GM19240 (cell line): ENCODE measurements around the gene RBM44.
"Not testable (repeated sequence)": the region's sequence is repeated elsewhere in the genome, so short reads cannot be mapped to it uniquely, and the experiment has no call there.

Experiments
- DNase-seq: peaks from one replicate; pipeline ENCODE4 v3.0.0; 2011; ENCODE audit warnings: low spot score; ENCODE audit not compliant: insufficient read length

Gene RBM44, protein sequence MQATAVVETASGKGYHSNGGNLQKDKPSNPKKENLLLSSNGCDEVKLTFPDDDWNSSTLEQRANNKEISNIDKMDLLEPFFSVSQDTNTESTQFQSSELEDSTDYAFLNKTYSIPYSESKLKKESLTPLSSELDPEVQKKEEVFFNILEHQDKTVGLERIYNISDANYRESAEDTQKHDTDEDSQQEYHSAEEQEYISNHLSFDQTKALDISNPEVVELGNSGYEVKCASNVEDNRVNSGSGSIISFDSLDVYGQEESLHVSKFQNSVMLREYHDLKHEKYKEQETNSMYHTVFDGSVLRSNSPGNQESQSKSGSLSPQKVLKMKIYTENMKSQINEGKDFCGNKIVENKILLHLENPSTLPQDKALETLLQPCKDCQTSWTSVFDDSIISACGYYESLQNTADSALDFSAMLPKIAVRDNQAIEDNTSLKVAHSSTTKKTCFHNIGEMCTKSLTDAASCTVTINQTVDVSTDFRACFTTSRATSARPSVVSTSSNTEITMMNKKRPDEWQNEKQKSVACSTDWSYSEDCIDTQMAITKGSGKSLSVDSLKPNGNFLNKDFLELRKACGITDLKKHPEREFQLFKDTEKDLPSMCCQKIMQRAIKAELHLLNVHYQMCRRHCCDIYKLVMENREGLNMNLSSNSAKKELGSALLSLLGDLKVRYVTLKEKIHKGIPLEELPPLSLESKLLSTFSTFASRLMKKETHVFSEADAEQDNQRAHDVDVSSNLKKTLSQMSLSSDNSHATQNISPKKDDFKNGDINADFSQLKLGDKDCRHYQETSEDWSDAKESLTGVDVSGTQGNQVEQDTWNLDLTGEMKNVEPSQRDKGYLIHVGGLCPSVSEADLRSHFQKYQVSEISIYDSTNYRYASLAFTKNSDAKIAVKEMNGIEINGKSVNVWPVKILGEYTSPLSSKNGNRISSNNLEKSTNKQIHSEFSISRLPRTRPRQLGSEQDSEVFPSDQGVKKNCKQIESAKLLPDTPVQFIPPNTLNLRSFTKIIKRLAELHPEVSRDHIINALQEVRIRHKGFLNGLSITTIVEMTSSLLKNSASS

DNA sequence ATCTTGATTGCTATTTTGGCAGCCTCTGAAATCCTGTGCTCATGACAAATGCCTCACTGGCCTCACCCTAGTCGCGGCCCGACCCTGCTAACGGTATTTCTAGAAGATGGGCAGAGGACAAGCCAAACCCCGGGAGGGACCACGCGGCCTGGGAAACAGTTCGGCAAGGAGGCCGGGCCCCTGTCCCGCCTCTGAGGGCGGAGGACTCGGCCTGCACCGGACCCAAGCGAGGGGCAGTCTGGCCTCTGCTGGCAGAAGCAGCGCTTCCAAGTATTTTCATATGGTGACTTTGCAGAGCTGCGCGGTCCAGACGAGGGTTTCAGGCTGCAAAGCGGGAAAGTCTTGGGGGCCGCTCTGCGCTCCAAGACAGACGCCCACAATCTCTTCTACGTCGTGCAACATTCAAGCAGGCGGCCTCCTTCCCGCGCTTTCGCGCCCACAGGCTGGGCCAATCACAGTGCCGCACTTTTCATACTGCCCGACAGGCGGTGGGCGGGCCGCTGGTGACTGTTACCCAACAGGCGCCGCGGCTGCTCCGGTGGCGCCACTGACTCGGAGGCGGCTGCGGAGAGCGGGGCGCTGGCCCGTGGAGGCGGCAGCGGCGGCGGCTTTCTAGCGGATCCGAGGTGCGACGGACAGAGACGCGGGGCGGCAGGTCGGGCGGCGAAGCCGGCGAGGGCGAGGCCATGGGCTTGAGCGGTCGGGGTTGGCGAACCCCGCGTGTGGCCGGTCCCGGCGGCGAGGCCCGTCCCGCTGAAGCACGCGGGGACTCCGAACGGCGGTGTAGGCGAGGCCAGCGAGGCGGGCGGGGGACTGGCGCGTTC, at the start of gene RBM44:
RBM44 (plus strand) TSS at position 544 of the 824 bp plus-strand sequence. CDS start 14,831 bp downstream, outside the sequence.
- no peak for DNase-seq

DNA sequence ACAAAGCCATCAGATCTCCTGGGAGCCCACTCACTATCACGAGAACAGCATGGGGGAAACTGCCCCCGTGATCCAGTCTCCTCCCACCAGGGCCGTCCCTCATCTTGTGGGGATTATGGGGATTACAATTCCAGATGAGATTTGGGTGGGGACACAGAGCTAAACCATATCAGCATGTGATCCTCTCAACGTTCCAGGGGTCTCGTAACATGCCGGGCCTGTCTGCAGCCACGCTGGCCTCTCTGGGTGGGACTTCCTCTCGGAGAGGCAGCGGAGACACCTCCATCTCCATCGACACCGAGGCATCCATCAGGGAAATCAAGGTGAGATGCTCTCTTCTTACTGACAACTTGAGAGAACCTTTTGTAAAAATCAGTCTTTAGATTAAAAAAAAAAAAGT, 49.6 kb upstream of the RBM44 start:
- no peak for DNase-seq

DNA sequence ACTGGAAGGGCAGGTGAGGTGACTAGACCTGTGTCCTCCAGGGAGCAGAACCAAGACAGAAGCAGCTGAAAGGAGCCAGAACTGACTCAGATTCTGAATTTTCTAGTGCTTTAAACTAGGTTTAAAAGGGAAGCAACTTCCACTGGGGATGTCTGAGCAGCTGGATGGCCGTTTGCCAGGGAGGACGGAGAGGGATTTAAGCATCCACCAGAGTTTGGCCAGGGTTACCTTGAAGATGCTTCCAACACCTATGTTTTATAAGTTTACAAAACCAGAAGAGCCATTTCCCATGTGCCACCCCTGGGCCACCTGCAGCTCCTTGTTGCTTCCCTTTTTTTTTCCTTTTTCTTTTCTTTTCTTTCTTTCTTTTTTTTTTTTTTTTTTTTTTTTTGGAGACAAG, 48.6 kb upstream of the RBM44 start:
- no peak for DNase-seq

DNA sequence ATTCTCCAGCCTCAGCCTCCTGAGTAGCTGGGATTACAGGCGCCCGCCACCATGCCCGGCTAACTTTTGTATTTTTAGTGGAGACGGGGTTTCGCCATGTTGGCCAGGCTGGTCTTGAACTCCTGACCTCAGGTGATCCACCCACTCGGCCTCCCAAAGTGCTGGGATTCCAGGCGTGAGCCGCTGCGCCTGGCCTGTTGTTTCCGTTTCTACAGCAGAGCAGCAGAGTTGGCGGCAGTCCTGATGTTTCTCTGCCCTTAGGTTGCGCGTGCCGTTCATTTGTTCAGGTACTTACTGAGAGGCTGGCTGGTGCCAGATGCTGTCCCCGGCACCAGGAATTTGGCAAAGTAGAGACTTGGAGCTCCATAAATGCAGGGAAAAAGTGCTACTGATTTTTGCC, 48.1 kb upstream of the RBM44 start:
- DNase-seq, result not testable (repeated sequence)

DNA sequence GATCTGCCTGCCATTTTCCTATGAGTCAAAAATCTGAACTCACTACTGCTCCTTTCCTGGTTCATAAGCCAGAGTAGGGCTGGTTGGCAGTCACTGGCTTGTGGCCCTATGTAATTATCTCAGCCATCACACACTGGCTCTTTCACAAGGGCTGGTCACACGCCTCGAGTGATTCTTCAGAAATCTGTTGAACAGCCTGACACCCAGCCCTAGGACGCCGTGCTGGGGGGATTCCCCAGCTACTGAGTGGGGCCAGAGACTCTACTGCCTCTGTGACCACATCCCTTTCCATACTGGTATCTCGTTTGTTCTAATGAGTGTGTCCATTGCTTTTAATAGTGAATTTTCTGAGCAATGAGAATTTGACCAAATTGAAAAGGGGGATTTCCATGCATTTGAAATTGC, 45.8 kb upstream of the RBM44 start:
- peak; percentile 84 for DNase-seq

DNA sequence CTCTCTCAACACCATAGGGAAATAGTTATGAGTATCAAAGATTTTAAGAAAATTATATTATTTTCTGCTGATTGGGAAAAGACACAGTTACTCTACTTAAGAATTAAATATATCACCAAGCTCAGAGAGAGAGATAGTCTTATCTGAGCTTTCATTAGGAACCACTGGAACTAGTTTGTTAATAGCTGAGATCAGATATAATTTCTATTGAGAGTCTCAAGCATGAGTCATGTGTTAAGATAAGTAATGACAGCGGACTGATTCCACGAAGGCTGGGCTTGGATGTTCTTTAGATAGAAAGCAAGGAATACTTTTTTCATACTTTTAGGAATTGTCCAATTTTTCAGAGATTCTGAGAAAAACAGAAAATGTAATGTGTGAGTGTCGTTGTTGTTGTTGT, 44.4 kb upstream of the RBM44 start:
- DNase-seq, result no peak

DNA sequence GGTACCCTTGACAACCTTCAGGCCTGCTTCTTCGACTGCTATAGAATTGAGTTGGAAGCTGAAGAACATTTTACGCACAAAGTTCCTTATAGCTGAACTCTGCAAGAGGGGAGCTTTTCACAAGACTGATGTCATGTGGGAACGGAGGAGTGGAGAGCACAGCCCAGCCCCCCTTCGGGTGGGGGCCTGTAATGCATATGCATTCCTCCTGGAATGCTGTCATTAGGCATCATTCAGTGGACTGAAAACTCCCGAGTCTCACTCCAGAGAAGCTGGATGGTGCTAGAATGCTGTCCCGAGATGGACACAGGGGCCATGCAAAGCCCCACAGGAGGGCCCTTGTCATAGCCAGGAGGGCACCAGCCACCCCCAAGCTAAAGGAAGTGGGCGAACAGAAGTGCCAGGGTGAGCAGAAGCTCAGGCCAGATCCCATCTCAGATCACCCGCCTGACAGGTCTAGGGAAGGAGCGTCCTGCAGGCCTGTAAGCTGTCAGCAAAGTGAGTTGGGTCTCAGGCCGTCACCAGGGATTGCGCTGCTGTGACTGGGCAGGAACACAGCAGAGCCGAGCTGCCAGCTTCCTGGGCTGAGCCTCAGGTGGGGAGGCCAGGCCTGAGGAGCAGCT, 43.8 kb upstream of the RBM44 start:
- no peak for DNase-seq

DNA sequence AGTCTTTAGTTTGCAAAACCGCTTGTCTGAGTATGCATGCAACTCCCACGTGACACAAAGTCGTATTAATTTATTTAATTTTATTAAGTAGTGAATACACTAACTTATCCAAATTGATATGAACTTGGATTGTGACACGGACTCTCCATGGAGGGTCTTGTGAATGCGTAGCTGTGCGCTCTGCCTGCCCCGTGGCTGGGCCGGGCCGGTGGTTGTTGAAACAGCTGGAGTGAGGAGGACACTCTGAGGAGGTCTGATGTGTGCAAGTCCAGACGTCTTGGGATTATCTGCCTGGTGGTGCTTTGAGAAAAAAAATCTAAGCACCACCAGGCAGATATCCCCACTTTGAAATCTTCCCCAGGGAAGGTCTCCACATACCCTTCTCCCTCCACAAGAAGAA, 41.0 kb upstream of the RBM44 start:
- DNase-seq, result no peak

DNA sequence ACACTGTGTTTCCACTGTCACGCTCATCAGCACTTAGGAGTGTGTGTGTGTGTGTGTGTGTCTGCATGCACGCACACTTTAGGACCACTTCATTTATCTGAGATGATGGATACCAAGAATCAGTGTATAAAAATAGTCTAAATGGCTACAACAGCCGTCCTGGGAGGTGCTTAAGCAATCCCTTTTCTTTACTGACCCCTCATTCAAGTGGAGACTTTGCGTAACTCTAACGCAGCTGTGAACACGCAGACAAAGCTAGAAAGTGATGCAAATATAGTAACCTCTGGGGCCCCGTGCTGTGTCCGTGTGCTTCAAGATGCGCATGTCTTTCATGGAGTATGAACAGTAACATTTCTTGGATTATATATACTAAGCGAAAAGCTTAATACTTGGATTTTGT, 40.4 kb upstream of the RBM44 start:
- no peak for DNase-seq

DNA sequence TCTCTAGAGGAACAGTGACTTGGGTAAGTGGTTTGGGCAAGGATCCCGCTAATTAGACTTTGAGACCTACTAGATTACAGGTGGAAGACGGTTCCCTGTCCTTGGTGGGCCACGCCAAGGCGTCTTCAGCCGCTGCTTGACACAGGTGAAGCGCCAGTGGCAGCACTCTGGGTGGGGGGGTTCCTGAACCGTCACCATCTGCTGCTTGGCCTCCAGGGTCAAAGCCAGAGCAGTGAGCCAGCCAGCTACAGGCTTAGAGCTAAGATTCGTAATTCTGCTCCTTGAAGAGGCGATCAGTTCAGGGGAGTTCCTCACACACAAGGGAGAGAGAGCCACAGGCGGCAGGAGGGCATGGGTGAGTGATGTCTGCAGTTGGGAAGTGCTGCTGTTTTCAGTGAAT, 39.4 kb upstream of the RBM44 start:
- DNase-seq, result no peak

DNA sequence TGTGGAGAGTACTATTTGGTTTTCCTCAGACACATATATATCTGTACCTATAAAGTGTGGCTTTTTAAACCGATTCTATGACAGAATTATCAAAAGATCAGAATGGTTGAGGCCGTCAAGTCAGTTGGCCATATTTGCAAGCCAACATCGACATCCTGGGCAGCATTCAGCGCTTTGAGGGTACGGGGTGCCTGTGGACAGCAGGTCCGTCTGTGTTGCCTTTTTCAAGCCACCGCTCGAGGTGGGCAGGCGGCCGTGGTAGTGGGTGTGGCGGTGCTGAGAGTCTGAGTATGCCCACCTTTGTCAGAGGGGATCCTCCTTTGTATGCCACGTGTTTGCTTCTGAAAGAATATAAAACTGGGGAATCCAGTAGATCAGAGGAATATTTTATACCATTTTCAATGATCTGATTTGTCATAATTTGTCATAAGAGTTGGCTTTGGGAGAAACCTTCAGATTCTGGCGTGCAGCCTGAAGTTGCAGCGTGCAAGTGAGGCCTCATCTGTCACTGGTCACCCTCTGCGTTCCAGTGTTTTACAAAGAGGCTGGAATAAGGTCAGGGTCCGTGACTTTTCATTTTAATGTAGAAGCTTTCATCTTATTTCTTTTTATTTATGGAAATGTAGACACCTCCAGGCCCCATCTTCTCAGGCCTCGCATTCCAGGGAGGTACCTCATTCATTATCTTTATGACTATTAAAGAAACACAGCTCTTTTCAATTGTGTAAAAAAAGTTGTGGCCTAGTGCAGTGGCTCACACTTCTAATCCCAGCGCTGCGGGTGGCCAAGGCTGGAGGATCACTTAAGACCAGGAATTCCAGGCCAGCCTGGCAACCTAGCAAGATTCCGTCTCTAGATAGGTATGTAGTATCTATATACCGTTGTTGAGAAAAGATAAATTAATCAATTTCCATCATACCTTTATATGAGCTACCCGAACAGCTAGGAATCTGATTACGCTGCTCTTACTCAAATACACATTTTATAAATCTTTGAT, 37.8 kb upstream of the RBM44 start:
- DNase-seq, result no peak

DNA sequence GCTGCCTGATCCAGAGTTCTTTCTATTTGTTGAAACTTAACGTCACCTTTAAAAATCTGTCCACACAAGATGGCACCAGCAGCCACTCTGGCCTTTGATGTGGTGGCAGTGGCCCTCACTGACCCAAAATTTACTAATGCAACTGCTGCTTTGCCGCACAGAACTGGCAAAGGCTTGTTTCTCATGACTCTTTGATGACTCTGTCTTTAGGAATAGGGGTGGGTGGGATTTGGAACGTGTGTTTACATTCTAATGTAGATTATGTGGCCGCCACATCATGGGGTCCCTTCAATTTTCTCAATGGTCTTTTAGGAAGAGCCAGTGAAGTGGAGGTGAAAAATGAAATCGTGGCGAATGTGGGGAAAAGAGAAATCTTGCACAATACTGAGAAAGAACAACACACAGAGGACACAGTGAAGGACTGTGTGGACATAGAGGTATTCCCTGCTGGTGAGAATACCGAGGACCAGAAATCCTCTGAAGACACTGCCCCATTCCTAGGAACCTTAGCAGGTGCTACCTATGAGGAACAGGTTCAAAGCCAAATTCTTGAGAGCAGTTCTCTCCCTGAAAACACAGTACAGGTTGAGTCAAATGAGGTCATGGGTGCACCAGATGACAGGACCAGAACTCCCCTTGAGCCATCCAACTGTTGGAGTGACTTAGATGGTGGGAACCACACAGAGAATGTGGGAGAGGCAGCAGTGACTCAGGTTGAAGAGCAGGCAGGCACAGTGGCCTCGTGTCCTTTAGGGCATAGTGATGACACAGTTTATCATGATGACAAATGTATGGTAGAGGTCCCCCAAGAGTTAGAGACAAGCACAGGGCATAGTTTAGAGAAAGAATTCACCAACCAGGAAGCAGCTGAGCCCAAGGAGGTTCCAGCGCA, 36.0 kb upstream of the RBM44 start:
- DNase-seq, result not testable (repeated sequence)

DNA sequence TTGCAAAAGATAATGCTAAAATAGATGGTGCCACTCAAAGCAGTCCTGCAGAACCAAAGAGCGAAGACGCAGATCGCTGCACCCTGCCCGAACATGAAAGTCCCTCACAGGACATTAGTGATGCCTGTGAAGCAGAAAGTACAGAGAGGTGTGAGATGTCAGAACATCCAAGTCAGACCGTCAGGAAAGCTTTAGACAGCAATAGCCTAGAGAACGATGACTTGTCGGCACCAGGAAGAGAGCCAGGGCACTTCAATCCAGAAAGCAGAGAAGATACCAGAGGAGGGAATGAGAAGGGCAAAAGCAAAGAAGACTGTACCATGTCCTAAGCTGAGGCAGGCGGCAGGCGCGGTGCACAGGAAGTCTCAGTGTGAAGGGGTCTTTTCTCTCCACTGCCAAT, 34.8 kb upstream of the RBM44 start:
- no peak for DNase-seq

DNA sequence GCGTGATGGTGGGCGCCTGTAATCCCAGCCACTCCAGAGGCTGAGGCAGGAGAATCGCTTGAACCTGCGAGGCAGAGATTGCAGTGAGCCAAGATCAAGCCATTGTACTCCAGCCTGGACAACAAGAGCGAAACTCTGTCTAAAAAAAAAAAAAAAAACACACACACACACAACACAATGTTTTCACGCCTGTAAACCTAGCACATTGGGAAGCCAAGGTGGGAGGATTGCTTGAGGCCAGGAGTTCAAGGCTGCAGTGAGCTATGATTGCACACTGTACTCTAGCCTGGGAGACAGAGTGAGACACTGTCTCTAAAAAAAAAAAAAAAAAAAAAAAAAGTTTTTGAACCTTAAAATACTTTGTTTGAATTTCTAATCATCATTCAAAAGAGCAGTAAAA, 33.5 kb upstream of the RBM44 start:
- not testable (repeated sequence) for DNase-seq

DNA sequence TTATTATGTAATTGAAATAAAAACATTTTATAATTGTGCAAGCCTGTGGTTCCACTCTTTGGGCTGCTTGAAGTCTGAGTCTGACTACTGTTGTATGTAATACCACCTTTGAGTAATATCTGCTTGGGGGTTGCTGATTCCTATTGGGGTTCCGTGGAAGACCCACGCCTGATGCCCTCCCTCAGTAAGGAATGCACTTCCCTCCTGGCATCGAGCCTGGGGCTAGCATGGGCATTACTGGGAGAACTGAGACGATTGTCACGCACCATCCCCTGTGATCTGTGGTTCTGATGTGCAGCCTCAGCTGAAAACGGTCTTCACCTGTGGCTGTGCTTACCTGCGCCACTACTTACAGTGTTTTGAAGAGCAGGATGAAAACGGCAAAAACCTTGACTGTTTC, 32.7 kb upstream of the RBM44 start:
- DNase-seq, result no peak

DNA sequence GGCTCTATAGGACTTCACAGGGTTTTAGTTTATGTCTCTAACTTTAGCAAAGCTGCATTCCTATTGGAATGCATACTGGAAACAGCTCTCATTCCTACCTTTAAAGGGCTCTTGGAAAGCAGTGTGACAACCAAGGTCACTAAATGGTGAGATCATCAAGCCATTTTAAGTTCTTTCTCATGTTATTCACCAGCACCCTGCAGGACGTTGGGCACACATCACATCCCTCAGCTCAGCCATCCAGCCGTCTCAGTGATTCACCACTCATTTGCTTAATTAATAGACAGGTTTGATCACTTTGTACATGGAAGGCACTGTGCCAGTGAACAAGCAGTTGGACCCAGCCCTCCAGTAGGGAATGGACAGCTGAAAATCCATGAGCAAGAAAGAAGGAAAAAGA, 32.2 kb upstream of the RBM44 start:
- DNase-seq, result no peak

DNA sequence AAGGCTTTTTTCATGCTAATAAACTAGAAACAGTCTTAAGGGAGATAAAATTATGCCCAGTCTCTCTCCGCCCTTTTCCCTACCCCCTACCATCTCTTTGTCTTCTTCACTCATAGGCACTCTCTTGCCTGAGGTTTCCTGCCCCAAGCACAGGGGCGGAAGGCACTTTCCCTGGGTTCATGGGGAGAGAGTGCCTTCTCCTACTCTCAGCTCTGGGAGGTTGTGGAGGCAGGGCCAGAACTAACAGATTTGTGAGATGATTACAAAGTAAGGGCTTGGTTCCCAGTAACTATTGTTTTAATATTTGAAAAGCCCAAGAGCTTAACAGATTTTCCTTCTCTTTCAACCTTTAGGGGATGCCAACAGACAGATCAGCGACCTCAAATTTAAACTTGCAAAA, 26.1 kb upstream of the RBM44 start:
- DNase-seq, result no peak

DNA sequence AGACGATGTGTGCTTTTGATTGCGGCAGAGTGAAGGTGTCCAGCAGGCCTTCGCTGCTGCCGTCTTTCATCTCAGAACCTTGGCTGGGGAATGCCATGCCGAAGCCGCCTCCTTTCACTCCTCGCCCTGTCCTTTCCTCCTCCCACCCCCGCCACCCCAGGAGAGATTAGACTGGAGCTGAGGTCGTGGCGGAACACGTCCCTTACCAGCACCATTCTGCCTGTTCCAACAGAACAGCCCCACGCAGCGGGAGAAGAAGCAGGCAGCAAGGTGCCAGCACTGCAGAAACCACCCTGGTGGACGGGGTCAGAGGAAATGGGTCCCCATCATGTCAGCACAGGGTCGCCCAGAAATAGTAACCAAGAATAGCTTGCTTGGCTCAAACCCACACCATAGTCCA, 24.8 kb upstream of the RBM44 start:
- DNase-seq, result no peak
